KMS-11 (cell line): Measurements from ENCODE around the gene MFSD2A.

Experiments
- H2AFZ ChIP-seq: fragments of 200-600 bp; sonication (generic); 2 replicates; pipeline ENCODE4 v1.6.1; 2016; ENCODE audit warnings: antibody characterized with exemption, mixed run types, low read depth
- H3K27ac ChIP-seq: fragments of 200-600 bp; sonication (generic); 2 replicates; pipeline ENCODE4 v1.6.1; 2016; ENCODE audit warnings: mild to moderate bottlenecking, mixed run types
- H3K27me3 ChIP-seq: fragments of 200-600 bp; sonication (generic); 2 replicates; pipeline ENCODE4 v1.6.1; 2017; ENCODE audit warnings: mild to moderate bottlenecking, low read depth, mixed run types, moderate library complexity; ENCODE audit not compliant: insufficient read depth
- H3K36me3 ChIP-seq: fragments of 200-600 bp; sonication (generic); 2 replicates; pipeline ENCODE4 v1.6.1; 2017; ENCODE audit warnings: mild to moderate bottlenecking, mixed run types; ENCODE audit not compliant: insufficient read depth
- H3K4me1 ChIP-seq: fragments of 200-600 bp; sonication (generic); 2 replicates; pipeline ENCODE4 v1.6.1; 2016; ENCODE audit warnings: mild to moderate bottlenecking, low read depth, mixed run types; ENCODE audit not compliant: poor library complexity, severe bottlenecking
- H3K4me2 ChIP-seq: fragments of 200-600 bp; sonication (generic); 2 replicates; pipeline ENCODE4 v1.7.0; 2016; ENCODE audit warnings: mild to moderate bottlenecking, mixed run types
- H3K4me3 ChIP-seq: fragments of 200-600 bp; sonication (generic); IDR thresholded peaks from 2 replicates; pipeline ENCODE4 v1.6.1; 2017; ENCODE audit warnings: low read depth, low read length, mixed read lengths; ENCODE audit not compliant: insufficient read depth
- H3K79me2 ChIP-seq: fragments of 200-600 bp; sonication (generic); 2 replicates; pipeline ENCODE4 v1.6.1; 2016; ENCODE audit warnings: low read depth, mixed run types; ENCODE audit not compliant: insufficient read depth
- H3K9ac ChIP-seq: fragments of 200-600 bp; sonication (generic); 2 replicates; pipeline ENCODE4 v1.6.1; 2016; ENCODE audit warnings: mild to moderate bottlenecking, mixed run types
- H4K20me1 ChIP-seq: fragments of 200-600 bp; sonication (generic); 2 replicates; pipeline ENCODE4 v1.6.1; 2016; ENCODE audit warnings: mild to moderate bottlenecking, mixed run types; ENCODE audit not compliant: insufficient read depth
- CTCF ChIP-seq: fragments of 200-600 bp; sonication (generic); conservative IDR thresholded peaks from 2 replicates; pipeline ENCODE4 v1.6.1; 2017; ENCODE audit warnings: low read depth, mild to moderate bottlenecking, antibody characterized with exemption, low read length, moderate library complexity, mixed read lengths

MFSD2A gene

GRCh38 chr1:39944410-39945112 lies 10.4 kb upstream of the MFSD2A start:
- H3K27me3 ChIP-seq: no peaks in the 10 kb centered on the region
- no peak overlapping the region for H3K27ac ChIP-seq
- no peaks in the 10 kb centered on the region for H3K4me1 ChIP-seq
- no peak overlapping the region for H3K4me3 ChIP-seq
- no peak overlapping the region for H3K4me2 ChIP-seq
- no peak for TF ChIP-seq CTCF
- H3K79me2 ChIP-seq: no peaks in the 10 kb centered on the region
- no peaks in the 10 kb centered on the region for H4K20me1 ChIP-seq
- no peaks in the 10 kb centered on the region for H3K36me3 ChIP-seq
- no peak overlapping the region for H3K9ac ChIP-seq
- no peak overlapping the region for H2AFZ ChIP-seq

- H3K4me2 ChIP-seq: no peak overlapping the region
- no peak for TF ChIP-seq CTCF
These were observed 8.7 kb upstream of the MFSD2A start for GRCh38 chr1:39946216-39946615.

GRCh38 chr1:39947260-39947659 lies 7.7 kb upstream of the MFSD2A start:
- H3K9ac ChIP-seq: no peak overlapping the region
- no peak for TF ChIP-seq CTCF
- H3K4me3 ChIP-seq: no peak overlapping the region

More at GRCh38 chr1:39946216-39946615, 8.7 kb upstream of the MFSD2A start:
- no peak overlapping the region for H3K4me3 ChIP-seq
- no peak overlapping the region for H3K9ac ChIP-seq
- no peak overlapping the region for H2AFZ ChIP-seq
- H3K27me3 ChIP-seq: no peaks in the 10 kb centered on the region
- no peaks in the 10 kb centered on the region for H3K79me2 ChIP-seq
- H3K36me3 ChIP-seq: no peaks in the 10 kb centered on the region
- no peaks in the 10 kb centered on the region for H3K4me1 ChIP-seq
- H3K27ac ChIP-seq: no peak overlapping the region
- H4K20me1 ChIP-seq: no peaks in the 10 kb centered on the region

GRCh38 chr1:39949891-39950290 lies 5.1 kb upstream of the MFSD2A start:
- Histone ChIP-seq H3K27ac (no peak overlapping the region), H4K20me1 (no peaks in the 10 kb centered on the region), H3K9ac (no peak overlapping the region), H2AFZ (no peak overlapping the region), H3K4me1 (no peaks in the 10 kb centered on the region), H3K4me3 (no peak overlapping the region), H3K36me3 (no peaks in the 10 kb centered on the region), H3K27me3 (no peaks in the 10 kb centered on the region), H3K4me2 (no peak overlapping the region), H3K79me2 (no peaks in the 10 kb centered on the region)
- TF ChIP-seq CTCF: no peak

More at GRCh38 chr1:39947260-39947659, 7.7 kb upstream of the MFSD2A start:
- Histone ChIP-seq H2AFZ (no peak overlapping the region), H3K36me3 (no peaks in the 10 kb centered on the region), H4K20me1 (no peaks in the 10 kb centered on the region), H3K27me3 (no peaks in the 10 kb centered on the region), H3K4me1 (no peaks in the 10 kb centered on the region), H3K27ac (no peak overlapping the region), H3K79me2 (no peaks in the 10 kb centered on the region), H3K4me2 (no peak overlapping the region)
